Neural crest cell (in vitro differentiated cells): Measurements from ENCODE around the gene SNRPE. TPM values are rescaled to one million over a fixed set of nuclear protein-coding genes. Genes with fewer than 3 reads are reported as not detected.

Experiments used
- DNase-seq: peaks from one replicate; pipeline ENCODE4 v3.0.0; 2021; ENCODE audit warnings: low read depth, mixed read lengths, low spot score
- H3K27ac Mint-ChIP-seq: one replicate; pipeline ENCODE4 v1.8.0; 2021; ENCODE audit warnings: mild to moderate bottlenecking, mixed read lengths; ENCODE audit not compliant: unreplicated experiment
- H3K27me3 Mint-ChIP-seq: 2 replicates; pipeline ENCODE4 v1.8.0; 2021; ENCODE audit warnings: low read depth, mild to moderate bottlenecking, mixed read lengths
- H3K36me3 Mint-ChIP-seq: 2 replicates; pipeline ENCODE4 v1.8.0; 2021; ENCODE audit warnings: low read depth, mild to moderate bottlenecking, mixed read lengths
- H3K4me1 Mint-ChIP-seq: 2 replicates; pipeline ENCODE4 v1.8.0; 2021; ENCODE audit warnings: mixed read lengths
- H3K4me3 Mint-ChIP-seq: one replicate; pipeline ENCODE4 v1.8.0; 2021; ENCODE audit warnings: mild to moderate bottlenecking, mixed read lengths
- H3K9me3 Mint-ChIP-seq: 2 replicates; pipeline ENCODE4 v1.8.0; 2021; ENCODE audit warnings: mixed read lengths
- total RNA-seq: library from RNA; stranded (reverse); gene quantifications from 2 replicates; pipeline ENCODE4 v1.2.1, GENCODE V29; 2021
- TF ChIP-seq, protein P1 (sequence below): fragments of 200-600 bp; sonication (generic); conservative IDR thresholded peaks from 2 replicates; pipeline ENCODE4 v1.5.0; 2021; ENCODE audit warnings: antibody characterized with exemption, mild to moderate bottlenecking

SNRPE gene
- total RNA-seq, 1 donor from 2014 or later = 308 TPM

DNA sequence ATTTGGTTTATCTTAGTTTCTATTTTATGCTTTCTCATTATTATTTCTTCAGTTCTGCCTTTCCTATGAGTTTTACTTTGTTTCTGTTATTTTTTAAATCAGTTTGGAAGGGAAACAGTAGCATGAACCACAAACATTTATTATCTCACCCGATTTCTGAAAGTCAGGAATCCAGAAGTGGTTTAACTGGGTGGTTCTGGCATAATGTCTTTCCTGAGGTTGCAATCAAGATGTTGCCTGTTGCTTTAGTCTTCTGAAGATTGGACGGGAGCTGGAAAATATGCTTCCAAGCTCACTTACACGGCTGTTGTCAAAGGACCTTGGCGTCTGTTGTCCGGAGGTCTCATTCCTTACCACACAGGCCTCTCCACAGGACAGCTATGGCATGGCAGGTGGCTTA is 50.4 kb downstream of the SNRPE start:
- H3K27ac Mint-ChIP-seq = no peak overlapping the region
- TF ChIP-seq, protein P1, sequence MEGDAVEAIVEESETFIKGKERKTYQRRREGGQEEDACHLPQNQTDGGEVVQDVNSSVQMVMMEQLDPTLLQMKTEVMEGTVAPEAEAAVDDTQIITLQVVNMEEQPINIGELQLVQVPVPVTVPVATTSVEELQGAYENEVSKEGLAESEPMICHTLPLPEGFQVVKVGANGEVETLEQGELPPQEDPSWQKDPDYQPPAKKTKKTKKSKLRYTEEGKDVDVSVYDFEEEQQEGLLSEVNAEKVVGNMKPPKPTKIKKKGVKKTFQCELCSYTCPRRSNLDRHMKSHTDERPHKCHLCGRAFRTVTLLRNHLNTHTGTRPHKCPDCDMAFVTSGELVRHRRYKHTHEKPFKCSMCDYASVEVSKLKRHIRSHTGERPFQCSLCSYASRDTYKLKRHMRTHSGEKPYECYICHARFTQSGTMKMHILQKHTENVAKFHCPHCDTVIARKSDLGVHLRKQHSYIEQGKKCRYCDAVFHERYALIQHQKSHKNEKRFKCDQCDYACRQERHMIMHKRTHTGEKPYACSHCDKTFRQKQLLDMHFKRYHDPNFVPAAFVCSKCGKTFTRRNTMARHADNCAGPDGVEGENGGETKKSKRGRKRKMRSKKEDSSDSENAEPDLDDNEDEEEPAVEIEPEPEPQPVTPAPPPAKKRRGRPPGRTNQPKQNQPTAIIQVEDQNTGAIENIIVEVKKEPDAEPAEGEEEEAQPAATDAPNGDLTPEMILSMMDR = no peak
- H3K4me3 Mint-ChIP-seq = no peak overlapping the region
- peaks cover 3% of the 10 kb centered on the region for H3K9me3 Mint-ChIP-seq
- no peaks in the 10 kb centered on the region for H3K36me3 Mint-ChIP-seq
- no peaks in the 10 kb centered on the region for H3K4me1 Mint-ChIP-seq
- no peaks in the 10 kb centered on the region for H3K27me3 Mint-ChIP-seq
- no peak for DNase-seq

DNA sequence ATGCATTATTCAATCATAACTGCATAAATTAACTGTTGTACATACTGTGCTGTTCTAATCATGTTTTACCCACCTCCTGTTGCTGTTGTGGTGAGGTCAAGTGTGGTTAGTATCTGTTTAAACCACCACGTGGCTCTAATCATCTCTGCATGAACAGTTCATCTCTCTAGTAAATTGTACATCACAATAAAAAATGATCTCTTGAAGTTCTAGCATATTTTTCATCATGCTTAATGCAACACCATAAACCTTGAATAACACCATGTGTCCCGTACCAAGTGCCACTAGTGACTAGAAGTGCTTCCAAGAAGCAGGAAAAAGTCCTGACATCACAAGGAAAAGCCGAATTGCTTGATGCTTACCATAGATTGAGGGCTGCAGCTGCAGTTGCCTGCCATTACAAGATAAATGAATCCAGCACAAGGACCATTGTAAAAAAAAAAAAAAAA is 51.7 kb downstream of the SNRPE start:
- no peaks in the 10 kb centered on the region for H3K4me1 Mint-ChIP-seq
- peaks cover 3% of the 10 kb centered on the region for H3K9me3 Mint-ChIP-seq
- H3K27me3 Mint-ChIP-seq = no peaks in the 10 kb centered on the region
- no peak overlapping the region for H3K4me3 Mint-ChIP-seq
- DNase-seq = no peak
- H3K36me3 Mint-ChIP-seq = no peaks in the 10 kb centered on the region
- TF ChIP-seq, protein P1 = no peak
- H3K27ac Mint-ChIP-seq = no peak overlapping the region

DNA sequence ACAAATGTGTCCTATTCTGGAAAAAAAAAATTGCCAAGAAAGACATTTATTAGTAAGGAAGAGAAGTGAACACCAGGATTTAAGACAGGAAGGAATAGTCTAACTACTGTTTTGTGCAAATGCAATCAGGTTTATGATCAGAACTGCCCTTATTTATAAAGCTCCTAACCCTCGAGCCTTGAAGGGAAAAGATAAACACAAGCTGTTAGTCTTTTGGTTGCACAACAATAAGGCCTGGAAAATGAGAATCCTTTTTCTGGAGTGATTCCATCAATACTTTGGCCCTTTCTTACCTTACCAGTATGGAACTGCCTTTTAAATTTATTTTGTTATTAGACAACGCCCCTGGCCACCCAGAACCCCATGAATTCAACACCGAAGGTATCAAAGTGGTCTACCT is 52.9 kb downstream of the SNRPE start:
- no peak for DNase-seq
- Mint-ChIP-seq H3K4me3 (no peak overlapping the region), H3K9me3 (peaks cover 3% of the 10 kb centered on the region), H3K4me1 (no peaks in the 10 kb centered on the region), H3K36me3 (no peaks in the 10 kb centered on the region), H3K27me3 (no peaks in the 10 kb centered on the region), H3K27ac (no peak overlapping the region)
- TF ChIP-seq, protein P1 = no peak

DNA sequence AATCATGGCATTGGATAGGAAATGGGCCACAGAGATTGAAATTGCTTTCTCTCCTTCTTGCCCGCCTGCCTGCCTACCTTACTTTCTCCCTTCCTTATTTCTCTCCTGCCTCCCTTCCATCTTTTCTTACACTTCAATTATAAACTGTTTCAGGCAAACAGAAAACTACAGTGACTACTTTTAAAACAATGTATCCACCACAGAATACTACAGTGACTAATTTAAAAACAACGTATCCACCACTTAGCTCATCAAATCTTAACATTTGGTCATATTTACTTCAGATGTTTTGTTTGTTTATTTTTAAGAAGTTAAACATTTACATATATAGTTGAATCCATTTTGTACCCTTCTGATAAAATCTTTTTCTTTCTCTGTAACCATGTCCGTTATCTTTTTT is 54.4 kb downstream of the SNRPE start:
- no peaks in the 10 kb centered on the region for H3K27me3 Mint-ChIP-seq
- TF ChIP-seq, protein P1 = no peak
- no peaks in the 10 kb centered on the region for H3K4me1 Mint-ChIP-seq
- no peak overlapping the region for H3K27ac Mint-ChIP-seq
- H3K36me3 Mint-ChIP-seq = no peaks in the 10 kb centered on the region
- peaks cover 3% of the 10 kb centered on the region for H3K9me3 Mint-ChIP-seq
- no peak for DNase-seq
- H3K4me3 Mint-ChIP-seq = no peak overlapping the region

DNA sequence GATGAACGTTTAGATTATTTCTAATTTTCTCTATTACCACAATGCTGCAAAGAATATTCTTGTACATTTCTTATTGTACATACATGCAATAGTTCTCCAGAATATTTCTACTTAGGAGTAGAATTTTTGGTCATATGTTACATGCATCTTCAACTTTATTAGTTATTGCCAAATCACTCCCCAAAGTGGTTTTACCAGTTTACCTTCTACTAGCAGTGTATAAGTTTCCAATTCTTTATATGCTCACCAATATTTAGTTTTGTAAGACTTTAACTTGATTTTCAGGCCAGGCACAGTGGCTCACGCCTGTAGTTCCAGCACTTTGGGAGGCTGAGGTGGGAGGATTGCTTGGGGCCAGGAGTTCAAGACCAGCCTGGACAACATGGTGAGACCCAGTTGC is 55.4 kb downstream of the SNRPE start:
- no peak overlapping the region for H3K4me3 Mint-ChIP-seq
- no peaks in the 10 kb centered on the region for H3K36me3 Mint-ChIP-seq
- no peak overlapping the region for H3K27ac Mint-ChIP-seq
- TF ChIP-seq, protein P1 = no peak
- no peak for DNase-seq
- H3K9me3 Mint-ChIP-seq = peaks cover 3% of the 10 kb centered on the region
- no peaks in the 10 kb centered on the region for H3K4me1 Mint-ChIP-seq
- H3K27me3 Mint-ChIP-seq = no peaks in the 10 kb centered on the region

Other genes starting within 250 kb of the SNRPE start
- gene ATP2B4, start 234.8 kb upstream of the SNRPE start, total RNA-seq = 23.8 and 24.7 TPM in 2 replicates
- gene LAX1, start 96.4 kb upstream of the SNRPE start, total RNA-seq = not detected in 2 replicates
- gene ZBED6, start 66.0 kb upstream of the SNRPE start, total RNA-seq = 26.3 and 28.2 TPM in 2 replicates
- gene ZC3H11A, start 66.0 kb upstream of the SNRPE start, total RNA-seq = 101 and 108 TPM in 2 replicates
- 60.9 and 64.4 TPM in 2 replicates for gene SOX13, start 211.5 kb downstream of the SNRPE start, total RNA-seq